Panc1 (cell line): Measurements from ENCODE around the gene GPR12. TPM values are rescaled to one million over a fixed set of nuclear protein-coding genes. Genes with fewer than 3 reads are reported as not detected.
A peak's percentile ranks its signal among the peaks of the same experiment; 100 is the strongest.

Experiments used
- ATAC-seq: fragments of 200-7000 bp; cut with Tn5 transposase; 2 replicates; pipeline ENCODE4 v1.9.1; 2020; ENCODE audit warnings: mild to moderate bottlenecking, moderate library complexity
- BruUV-seq: library from RNA; stranded (reverse); fragments of 400-500 nt; replicated peaks from 2 replicates; lab custom pipeline; 2021; lab: Mats Ljungman, UMichigan
- CTCF ChIA-PET: fragments of 300-600 bp; sonication (Branson Sonifier 250); formaldehyde crosslinking; loops from one replicate; lab custom pipeline; 2022; ENCODE audit warnings: antibody characterized with exemption; lab: Charles Lee
- POLR2A ChIA-PET: fragments of 300-600 bp; sonication (Branson Sonifier 250); formaldehyde crosslinking; loops from one replicate; lab custom pipeline; 2022; ENCODE audit warnings: antibody characterized with exemption; lab: Charles Lee
- DNase-seq: peaks from one replicate; pipeline ENCODE4 v3.0.0-alpha.2; 2010; ENCODE audit warnings: low read depth, low spot score
- H3K27ac ChIP-seq: 2 replicates; pipeline ENCODE4 v1.5.1; 2011; ENCODE audit warnings: mild to moderate bottlenecking, low read length, inconsistent platforms
- H3K27me3 ChIP-seq: fragments of 200-500 bp; sonication (Bioruptor generic); 2 replicates; pipeline ENCODE4 v1.6.0; 2014; ENCODE audit warnings: low read length, inconsistent platforms; ENCODE audit not compliant: control insufficient read depth, insufficient read depth
- H3K36me3 ChIP-seq: fragments of 200-500 bp; sonication (Bioruptor generic); 2 replicates; pipeline ENCODE4 v1.5.1; 2014; ENCODE audit warnings: inconsistent platforms, mild to moderate bottlenecking, low read length, moderate library complexity; ENCODE audit not compliant: control insufficient read depth, insufficient read depth
- H3K4me1 ChIP-seq: 2 replicates; pipeline ENCODE4 v1.5.1; 2011; ENCODE audit warnings: inconsistent platforms, mild to moderate bottlenecking, low read length, moderate library complexity; ENCODE audit not compliant: control insufficient read depth, insufficient read depth
- H3K4me3 ChIP-seq, 2 experiments: 2 replicates each; pipeline ENCODE4 v1.5.1; 2011 to 2012; ENCODE audit warnings: low read depth in 2 of 2, low read length in 2 of 2, mild to moderate bottlenecking in 2 of 2, inconsistent platforms in 1 of 2, moderate library complexity in 1 of 2
- H3K9me3 ChIP-seq: fragments of 200-500 bp; sonication (Bioruptor generic); 2 replicates; pipeline ENCODE4 v1.5.1; 2014; ENCODE audit warnings: low read depth, mild to moderate bottlenecking, inconsistent platforms, low read length, moderate library complexity; ENCODE audit not compliant: control insufficient read depth, insufficient read depth
- CTCF ChIP-seq: fragments of 450-650 bp; IDR thresholded peaks from 2 replicates; pipeline ENCODE4 v1.5.1; 2017; ENCODE audit warnings: mild to moderate bottlenecking
- REST ChIP-seq, 2 experiments: IDR thresholded peaks; 2 replicates each; pipeline ENCODE4 v1.6.1; 2011 to 2012; ENCODE audit warnings: low read depth in 2 of 2, control low read depth in 1 of 2, low read length in 1 of 2, mild to moderate bottlenecking in 1 of 2, moderate library complexity in 1 of 2; ENCODE audit not compliant: insufficient read depth in 1 of 2
- SIN3A ChIP-seq: IDR thresholded peaks from 2 replicates; pipeline ENCODE4 v1.6.1; 2012; ENCODE audit warnings: low read depth, mild to moderate bottlenecking, low read length, moderate library complexity, borderline replicate concordance; ENCODE audit not compliant: insufficient read depth
- in situ Hi-C: cut with HindIII; loops from 2 replicates; pipeline ENCODE4 v1.10.0; 2016; ENCODE audit warnings: low sequenced_read_pairs, low pct_unique_long_range_greater_than_20kb
- intact Hi-C: fragments of 100-400 bp; cut with micrococcal nuclease; formaldehyde crosslinking; loops from one replicate; pipeline ENCODE4 v1.10.0; 2022; ENCODE audit not compliant: unreplicated experiment
- total RNA-seq: library from RNA; stranded (reverse); gene quantifications from one replicate; pipeline ENCODE4 v1.2.1, GENCODE V29; 2021; ENCODE audit not compliant: unreplicated experiment

The GPR12 gene
- total RNA-seq, 1 experiment from 2014 or later: not detected

DNA sequence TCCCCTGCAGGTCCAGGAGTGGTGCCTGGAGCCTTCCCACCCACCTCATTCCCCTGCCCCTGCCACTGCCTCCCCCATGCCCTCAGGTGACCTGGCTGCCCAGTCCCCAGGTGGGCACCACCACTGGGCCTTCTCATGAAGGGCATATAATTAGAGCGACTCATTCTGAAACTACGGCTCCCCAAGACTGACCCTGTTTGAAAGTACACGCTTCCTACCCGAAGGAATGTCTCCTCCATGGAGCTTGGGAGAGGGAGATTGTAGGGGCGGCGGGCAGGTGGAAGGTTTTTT is 52.6 kb downstream of the GPR12 start:
- H3K27ac ChIP-seq: no peak overlapping the region
- CTCF ChIA-PET: no interaction called here
- BruUV-seq: no TSS peak
- in situ Hi-C loops: no loop called here
- H3K27me3 ChIP-seq: no peaks in the 10 kb centered on the region
- H3K4me3 ChIP-seq: no peak overlapping the region
- no peak for DNase-seq
- H3K36me3 ChIP-seq: no peaks in the 10 kb centered on the region
- no peaks in the 10 kb centered on the region for H3K4me1 ChIP-seq
- ATAC-seq: peak; percentile 33; the same call in 1 of the 2 replicates
- TF ChIP-seq SIN3A (no peak), CTCF (peak; percentile 45)
- no peaks in the 10 kb centered on the region for H3K9me3 ChIP-seq
- intact Hi-C loops: no loop called here
- POLR2A ChIA-PET: no interaction called here

GRCh38 chr13:26707122-26708006 is 53.2 kb downstream of the GPR12 start:
- no peaks in the 10 kb centered on the region for H3K4me1 ChIP-seq
- H3K4me3 ChIP-seq: no peak overlapping the region
- DNase-seq: no peak
- no peaks in the 10 kb centered on the region for H3K27me3 ChIP-seq
- peak; percentile 94 for ATAC-seq
- H3K27ac ChIP-seq: no peak overlapping the region
- in situ Hi-C loops: no loop called here
- intact Hi-C loops: loop anchor here (2.0 kb wide), 2 partner anchors 165 to 223 kb away; no protein-coding TSS in a partner anchor
- CTCF ChIA-PET: interaction anchor here (2.8 kb wide), 1 partner anchor 166 kb away, joined by 9 read pairs; no protein-coding TSS in a partner anchor
- no peaks in the 10 kb centered on the region for H3K36me3 ChIP-seq
- no peak for TF ChIP-seq REST (IDR thresholded peaks at IDR 0.05; ENCODE audit: insufficient read depth in 1 of 2, low read depth in 2 of 2, low read length in 1 of 2)
- peak; percentile 76 for TF ChIP-seq CTCF
- H3K9me3 ChIP-seq: no peaks in the 10 kb centered on the region
- no TSS peak for BruUV-seq
- POLR2A ChIA-PET: no interaction called here
